ENCODE data around the gene C22orf15. TPM values are rescaled to one million over a fixed set of nuclear protein-coding genes. Genes with fewer than 3 reads are reported as not detected.
A peak's percentile ranks its signal among the peaks of the same experiment; 100 is the strongest.

C22orf15 gene
- total RNA-seq, 2 experiments from 2014 or later = 0.49 to 0.84 TPM

DNA sequence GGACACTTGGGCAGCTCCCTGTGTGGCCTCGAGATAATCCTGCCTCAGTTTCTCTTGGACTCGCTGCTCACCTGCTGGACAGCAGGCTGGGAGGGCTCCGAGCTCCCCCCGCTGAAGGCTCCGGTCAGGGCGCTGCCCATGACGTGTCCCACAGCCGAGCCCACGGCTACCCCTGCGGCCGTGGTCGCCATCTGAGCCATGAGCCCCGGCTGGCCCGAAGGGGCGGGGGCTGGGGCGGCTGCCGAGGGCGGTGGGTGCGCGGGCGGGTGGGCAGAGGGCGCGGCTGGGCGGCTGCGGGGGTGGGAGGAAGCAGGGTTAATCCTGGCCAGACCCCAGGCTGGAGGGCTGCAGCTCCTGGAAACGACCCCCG, 4.5 kb downstream of the C22orf15 start:
- CTCF ChIA-PET = interaction anchor here (0.8 to 1.5 kb wide), 3 partner anchors 8 to 82 kb away, joined by 3 read pairs; partner anchors contain the start of gene ZNF70
- Mint-ChIP-seq H3K27me3 (no peaks in the 10 kb centered on the region), H3K9me3 (no peaks in the 10 kb centered on the region), H3K36me3 (ENCODE audit: low read depth) (no peaks in the 10 kb centered on the region), H3K4me3 (peak overlapping the region; percentile 82), H3K4me1 (ENCODE audit: low read depth) (peaks cover 33% of the 10 kb centered on the region), H3K27ac (peak overlapping the region; percentile 51)
- H3K4me3 ChIP-seq (ENCODE audit: low read length) = peak overlapping the region; percentile 85
- POLR2A ChIA-PET = interaction anchor here (0.6 to 1.8 kb wide), 6 partner anchors 16 to 146 kb away, joined by 3 to 10 read pairs (median 6); partner anchors contain the start of genes MIF, SLC2A11, SMARCB1 and ZNF70
- H3K27ac ChIP-seq (ENCODE audit: low read depth in 1 of 2, low read length in 2 of 2) = peak overlapping the region in 1 of 2 donors; percentile 23
- ATAC-seq (ENCODE audit: poor library complexity) (no peak), DNase-seq (no peak)
- H3K36me3 ChIP-seq (ENCODE audit: insufficient read depth, low read length) = no peaks in the 10 kb centered on the region
- TF ChIP-seq CTCF (IDR thresholded peaks at IDR 0.05) = no peak
- H3K27me3 ChIP-seq (ENCODE audit: control insufficient read depth in 1 of 2, insufficient read depth in 2 of 2, low read length in 2 of 2) = no peaks in the 10 kb centered on the region
- H3K4me1 ChIP-seq (ENCODE audit: insufficient read depth, low read length) = peaks cover 68% of the 10 kb centered on the region
- intact Hi-C loops (cut with DNase I, micrococcal nuclease) = loop anchor here (5.0 kb wide), 2 partner anchors 50 to 80 kb away; no protein-coding TSS in a partner anchor
- no peaks in the 10 kb centered on the region for H3K9me3 ChIP-seq (ENCODE audit: control insufficient read depth in 1 of 2, insufficient read depth in 1 of 2, low read length in 2 of 2)

DNA sequence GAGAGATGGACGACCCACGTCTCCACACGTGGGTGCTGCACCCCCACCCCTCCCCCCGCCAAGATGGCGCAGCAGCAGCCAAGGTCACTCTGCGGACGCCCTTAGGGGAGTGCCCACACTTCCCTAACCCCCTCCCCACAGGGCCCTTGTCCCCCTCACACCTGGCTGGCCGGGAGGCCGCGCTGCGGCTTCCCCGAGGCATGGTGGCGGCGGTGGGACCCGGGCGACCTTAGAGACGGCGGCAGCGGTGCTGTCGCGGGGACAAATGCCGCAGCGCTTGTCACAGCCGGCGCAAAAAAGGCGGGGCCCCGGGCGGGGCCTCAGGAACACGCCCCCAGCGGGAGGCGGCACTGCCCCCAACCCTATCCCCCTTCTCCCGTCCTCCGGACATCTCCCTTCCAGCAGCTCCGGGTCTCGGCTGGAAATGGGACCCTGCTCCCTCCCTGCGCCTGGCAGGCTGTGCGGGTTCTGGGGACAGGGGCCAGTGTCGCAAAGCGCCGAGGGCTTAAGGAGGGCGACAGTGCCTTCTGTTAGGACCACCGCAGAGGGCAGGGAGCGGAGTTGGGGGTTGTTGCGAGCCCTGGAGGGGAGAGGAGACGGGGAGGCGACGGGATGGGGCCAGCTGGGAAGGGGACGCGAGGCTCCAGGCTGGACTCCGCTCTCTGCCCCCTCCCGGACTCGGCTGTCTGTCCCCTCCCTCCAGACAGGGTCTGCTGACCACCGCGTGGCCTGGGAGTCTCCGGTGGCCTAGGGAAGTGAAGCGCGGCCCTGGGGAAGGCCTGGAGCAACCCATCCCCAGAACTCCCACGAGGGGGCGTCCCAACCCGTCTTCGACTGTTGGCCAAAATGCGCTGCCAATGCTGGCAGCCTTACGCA, 5.1 kb downstream of the C22orf15 start, which contains the start of gene CHCHD10:
Gene CHCHD10 (minus strand): TSS at position 300 of the 876 bp plus-strand sequence. CDS start 98 bp downstream, at position 202.
- ATAC-seq (ENCODE audit: poor library complexity) (peak; percentile 72), DNase-seq (peak; percentile 55 to 84 (median 70))
- Mint-ChIP-seq H3K4me1 (ENCODE audit: low read depth) (peaks cover 29% of the 10 kb centered on the region), H3K27ac (peak within 1 kb of the TSS; percentile 51), H3K9me3 (no peaks in the 10 kb centered on the region), H3K36me3 (ENCODE audit: low read depth) (no peaks in the 10 kb centered on the region), H3K4me3 (peak within 1 kb of the TSS; percentile 85), H3K27me3 (no peaks in the 10 kb centered on the region)
- H3K27me3 ChIP-seq (ENCODE audit: control insufficient read depth in 1 of 2, insufficient read depth in 2 of 2, low read length in 2 of 2) = no peaks in the 10 kb centered on the region
- H3K4me3 ChIP-seq (ENCODE audit: low read length) = peak within 1 kb of the TSS; percentile 85
- POLR2A ChIA-PET = interaction anchor here (0.6 to 1.8 kb wide), 6 partner anchors 17 to 146 kb away, joined by 3 to 10 read pairs (median 4); partner anchors contain the start of genes MIF, SLC2A11, SMARCB1 and ZNF70
- H3K4me1 ChIP-seq (ENCODE audit: insufficient read depth, low read length) = peaks cover 66% of the 10 kb centered on the region
- CTCF ChIA-PET = interaction anchor here (0.8 to 1.5 kb wide), 2 partner anchors 17 to 82 kb away, joined by 3 read pairs; partner anchors contain the start of gene ZNF70
- peak within 1 kb of the TSS in 1 of 2 donors; percentile 23 for H3K27ac ChIP-seq (ENCODE audit: low read depth in 1 of 2, low read length in 2 of 2)
- no peaks in the 10 kb centered on the region for H3K9me3 ChIP-seq (ENCODE audit: control insufficient read depth in 1 of 2, insufficient read depth in 1 of 2, low read length in 2 of 2)
- intact Hi-C loops (cut with DNase I, micrococcal nuclease) = loop anchor here (5.0 kb wide), 2 partner anchors 51 to 79 kb away; no protein-coding TSS in a partner anchor
- no peaks in the 10 kb centered on the region for H3K36me3 ChIP-seq (ENCODE audit: insufficient read depth, low read length)
- TF ChIP-seq CTCF (IDR thresholded peaks at IDR 0.05) = peak; percentile 62

DNA sequence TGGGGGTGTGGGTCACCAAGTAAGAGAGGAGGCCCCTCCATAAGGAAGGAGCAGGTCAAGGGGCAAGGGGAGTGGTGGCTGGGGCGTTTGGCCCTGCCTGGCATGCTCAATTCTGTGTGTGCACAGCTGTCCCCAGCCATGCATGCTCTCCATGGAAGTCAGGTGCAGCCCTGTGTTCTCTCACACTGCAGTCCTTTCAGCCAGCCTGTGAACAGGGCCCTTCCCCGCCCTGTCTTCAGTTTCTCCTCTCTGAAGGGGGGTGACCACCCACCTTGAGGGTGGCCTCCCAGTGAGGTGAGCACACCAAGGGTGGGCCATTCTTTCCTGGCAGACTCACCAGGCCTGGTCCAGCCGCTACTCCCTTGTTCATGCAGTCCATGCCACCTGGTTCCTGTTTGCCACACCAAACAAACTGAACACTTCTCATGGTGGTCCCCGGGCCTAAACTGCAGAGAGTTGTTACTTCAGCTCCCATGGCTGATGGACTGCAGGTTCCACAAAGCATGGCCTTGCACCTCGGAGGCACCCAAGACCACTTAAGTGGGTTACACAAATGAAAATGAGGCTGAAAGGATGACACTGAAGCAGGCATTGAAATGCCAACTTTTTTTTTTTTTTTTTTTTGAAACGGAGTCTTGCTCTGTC, 6.7 kb downstream of the C22orf15 start:
- ATAC-seq (ENCODE audit: poor library complexity) (no peak), DNase-seq (peak in 1 of 14 experiments; percentile 11)
- Mint-ChIP-seq H3K4me1 (ENCODE audit: low read depth) (peaks cover 25% of the 10 kb centered on the region), H3K27ac (no peak overlapping the region), H3K4me3 (peak overlapping the region; percentile 48), H3K27me3 (no peaks in the 10 kb centered on the region), H3K36me3 (ENCODE audit: low read depth) (no peaks in the 10 kb centered on the region), H3K9me3 (no peaks in the 10 kb centered on the region)
- Histone ChIP-seq H3K9me3 (ENCODE audit: control insufficient read depth in 1 of 2, insufficient read depth in 1 of 2, low read length in 2 of 2) (no peaks in the 10 kb centered on the region), H3K27me3 (ENCODE audit: control insufficient read depth in 1 of 2, insufficient read depth in 2 of 2, low read length in 2 of 2) (no peaks in the 10 kb centered on the region), H3K36me3 (ENCODE audit: insufficient read depth, low read length) (no peaks in the 10 kb centered on the region), H3K4me1 (ENCODE audit: insufficient read depth, low read length) (peaks cover 58% of the 10 kb centered on the region), H3K4me3 (ENCODE audit: low read length) (no peak overlapping the region), H3K27ac (ENCODE audit: low read depth in 1 of 2, low read length in 2 of 2) (no peak overlapping the region)
- no peak for TF ChIP-seq CTCF (IDR thresholded peaks at IDR 0.05)
- intact Hi-C loops (cut with DNase I, micrococcal nuclease) = loop anchor here (5.0 kb wide), 2 partner anchors 52 to 78 kb away; no protein-coding TSS in a partner anchor
- ChIA-PET POLR2A (interaction anchor here (0.9 kb wide), 1 partner anchor 88 kb away, joined by 3 read pairs; no protein-coding TSS in a partner anchor), CTCF (no interaction called here)
